Measurements from ENCODE around the gene TMEM72.

Gene TMEM72

GRCh38 chr10:44882166-44882720, 28.9 kb upstream of the TMEM72 start:
- TF ChIP-seq TOX (CRISPR knock-in tag; IDR thresholded peaks at IDR 0.05; ENCODE audit: borderline replicate concordance) (no peak), ZFP30 (CRISPR knock-in tag; IDR thresholded peaks at IDR 0.05) (no peak), BACH2 (CRISPR knock-in tag; IDR thresholded peaks at IDR 0.05; ENCODE audit: borderline replicate concordance) (no peak), PATZ1 (CRISPR knock-in tag; IDR thresholded peaks at IDR 0.05; ENCODE audit: borderline replicate concordance) (no peak), CSDC2 (CRISPR knock-in tag; IDR thresholded peaks at IDR 0.05) (no peak)
- ATAC-seq: no peak

- ATAC-seq: no peak
- TF ChIP-seq ZC3H10 (CRISPR knock-in tag; IDR thresholded peaks at IDR 0.05): no peak
- no peak for TF ChIP-seq CSRNP3 (CRISPR knock-in tag; IDR thresholded peaks at IDR 0.05)
- no peak for TF ChIP-seq GLIS3 (CRISPR knock-in tag; IDR thresholded peaks at IDR 0.05)
These were observed 27.4 kb upstream of the TMEM72 start for GRCh38 chr10:44883593-44884331.

- no peak for TF ChIP-seq ISL1 (CRISPR knock-in tag; IDR thresholded peaks at IDR 0.05)
- TF ChIP-seq ESRRG (CRISPR knock-in tag; IDR thresholded peaks at IDR 0.05): no peak
- no peak for TF ChIP-seq GLIS3 (CRISPR knock-in tag; IDR thresholded peaks at IDR 0.05)
- TF ChIP-seq ZNF565 (CRISPR knock-in tag; conservative IDR thresholded peaks at IDR 0.05; ENCODE audit: low read depth): no peak
- TF ChIP-seq ZFP3 (CRISPR knock-in tag; IDR thresholded peaks at IDR 0.05): no peak
- no peak for TF ChIP-seq BACH2 (CRISPR knock-in tag; IDR thresholded peaks at IDR 0.05; ENCODE audit: borderline replicate concordance)
- no peak for TF ChIP-seq ZFP30 (CRISPR knock-in tag; IDR thresholded peaks at IDR 0.05)
- no peak for TF ChIP-seq ZNF8 (CRISPR knock-in tag; IDR thresholded peaks at IDR 0.05)
- no peak for TF ChIP-seq ZC3H10 (CRISPR knock-in tag; IDR thresholded peaks at IDR 0.05)
- TF ChIP-seq TCF4 (CRISPR knock-in tag; IDR thresholded peaks at IDR 0.05; ENCODE audit: borderline replicate concordance): no peak
- TF ChIP-seq PATZ1 (CRISPR knock-in tag; IDR thresholded peaks at IDR 0.05; ENCODE audit: borderline replicate concordance): no peak
- TF ChIP-seq POU6F1 (CRISPR knock-in tag; IDR thresholded peaks at IDR 0.05; ENCODE audit: borderline replicate concordance, low read depth): no peak
- no peak for TF ChIP-seq CSDC2 (CRISPR knock-in tag; IDR thresholded peaks at IDR 0.05)
- no peak for ATAC-seq
These were observed 25.4 kb upstream of the TMEM72 start for GRCh38 chr10:44885710-44886109.

GRCh38 chr10:44886966-44887365, 24.2 kb upstream of the TMEM72 start:
- no peak for ATAC-seq
- TF ChIP-seq TSHZ2 (CRISPR knock-in tag; IDR thresholded peaks at IDR 0.05) (no peak), ZNF70 (CRISPR knock-in tag; IDR thresholded peaks at IDR 0.05) (no peak), ZC3H10 (CRISPR knock-in tag; IDR thresholded peaks at IDR 0.05) (no peak), ZNF8 (CRISPR knock-in tag; IDR thresholded peaks at IDR 0.05) (no peak), PPARA (CRISPR knock-in tag; IDR thresholded peaks at IDR 0.05; ENCODE audit: borderline replicate concordance) (no peak), SNAI2 (CRISPR knock-in tag; IDR thresholded peaks at IDR 0.05) (no peak), ZFP3 (CRISPR knock-in tag; IDR thresholded peaks at IDR 0.05) (no peak), ISL1 (CRISPR knock-in tag; IDR thresholded peaks at IDR 0.05) (no peak), RARB (CRISPR knock-in tag; IDR thresholded peaks at IDR 0.05) (no peak), TOX (CRISPR knock-in tag; IDR thresholded peaks at IDR 0.05; ENCODE audit: borderline replicate concordance) (no peak), CSRNP3 (CRISPR knock-in tag; IDR thresholded peaks at IDR 0.05) (no peak), PATZ1 (CRISPR knock-in tag; IDR thresholded peaks at IDR 0.05; ENCODE audit: borderline replicate concordance) (no peak), OSR1 (CRISPR knock-in tag; IDR thresholded peaks at IDR 0.05) (no peak), ZFP30 (CRISPR knock-in tag; IDR thresholded peaks at IDR 0.05) (no peak), GLIS3 (CRISPR knock-in tag; IDR thresholded peaks at IDR 0.05) (no peak)

Data from SK-N-SH treated with all-trans-retinoic acid at 6 μM for 48 hours (cell line).